IPS DF 6.9 (cell line): Measurements from ENCODE around the gene CAP2.

Experiments
- DNase-seq: peaks from one replicate; pipeline ENCODE4 v3.0.0-alpha.2; 2013; ENCODE audit warnings: low read depth, low spot score
- H3K27ac ChIP-seq: one replicate; pipeline ENCODE4 v1.5.1; 2013; ENCODE audit warnings: low read length, control low read depth
- H3K27me3 ChIP-seq: 2 replicates; pipeline ENCODE4 v1.6.1; 2013; ENCODE audit warnings: mild to moderate bottlenecking, low read length; ENCODE audit not compliant: control insufficient read depth, insufficient read depth
- H3K36me3 ChIP-seq: 2 replicates; pipeline ENCODE4 v1.6.1; 2013; ENCODE audit warnings: low read length; ENCODE audit not compliant: control insufficient read depth, insufficient read depth
- H3K4me1 ChIP-seq: 2 replicates; pipeline ENCODE4 v1.6.1; 2013; ENCODE audit warnings: low read length; ENCODE audit not compliant: control insufficient read depth, insufficient read depth
- H3K4me3 ChIP-seq: 2 replicates; pipeline ENCODE4 v1.5.1; 2013; ENCODE audit warnings: mild to moderate bottlenecking, low read length
- H3K9me3 ChIP-seq: 2 replicates; pipeline ENCODE4 v1.6.1; 2013; ENCODE audit warnings: low read length, inconsistent platforms; ENCODE audit not compliant: control insufficient read depth, insufficient read depth
- WGBS: extraction: QIAGEN DNeasy Blood & Tissue Kit; methylation state at CpG from one replicate; pipeline ENCODE4 v1.1.7; 2013; ENCODE audit warnings: mixed read lengths, missing lambda C conversion rate; ENCODE audit not compliant: insufficient read length, insufficient coverage; 5-methylcytosine and 5-hydroxymethylcytosine counted together

CAP2 gene

DNA sequence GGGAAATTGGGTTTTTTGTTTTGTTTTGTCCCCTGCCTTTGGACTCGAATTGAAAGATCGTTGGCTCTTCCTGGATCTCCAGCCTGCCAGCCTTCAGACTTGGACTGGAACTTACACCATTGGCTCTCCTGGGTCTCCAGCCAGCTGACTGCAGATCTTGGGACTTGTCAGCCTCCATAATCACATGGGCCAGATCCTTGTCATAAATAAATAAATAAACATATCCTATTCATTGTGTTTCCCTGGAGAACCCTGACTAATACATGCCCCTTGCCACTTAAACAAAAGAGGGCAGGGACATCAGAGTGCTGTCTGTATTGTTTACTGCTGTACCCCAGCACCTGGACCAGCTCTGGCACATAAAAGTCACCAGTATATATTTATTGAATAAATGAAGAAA, 101.5 kb downstream of the CAP2 start:
- no peaks in the 10 kb centered on the region for H3K9me3 ChIP-seq
- no peak overlapping the region for H3K27ac ChIP-seq
- no peaks in the 10 kb centered on the region for H3K27me3 ChIP-seq
- H3K36me3 ChIP-seq = no peaks in the 10 kb centered on the region
- WGBS = no CpG with 5 or more reads among the region's 2 CpGs
- no peak overlapping the region for H3K4me3 ChIP-seq
- H3K4me1 ChIP-seq = no peaks in the 10 kb centered on the region; the same call in 1 of the 2 replicates
- DNase-seq = no peak

DNA sequence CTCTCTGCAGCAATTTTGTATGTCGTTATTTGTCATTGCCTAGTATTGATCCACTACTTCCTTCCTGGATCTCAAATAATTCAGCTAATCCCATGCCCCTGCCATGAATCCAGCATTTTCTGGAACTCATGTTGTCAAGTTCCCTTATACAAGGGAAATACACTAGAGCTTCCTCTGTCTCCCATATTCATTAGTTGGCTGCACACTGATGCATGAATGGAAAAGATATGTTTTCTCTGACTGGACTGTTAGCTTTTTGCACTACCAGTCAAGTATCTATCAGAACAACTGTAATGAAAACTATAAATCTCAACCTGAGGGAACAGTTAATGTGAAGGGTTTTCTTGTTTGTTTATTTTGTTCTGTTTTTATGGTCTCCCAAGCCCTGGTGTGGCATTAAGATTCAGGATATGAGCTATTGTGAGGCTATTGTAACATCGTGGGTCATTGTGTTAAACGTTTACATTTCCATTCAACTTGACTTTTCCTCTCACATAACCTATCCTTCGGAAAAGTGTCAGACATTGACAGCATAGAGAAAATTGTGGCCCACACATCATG, 104.2 kb downstream of the CAP2 start:
- no peaks in the 10 kb centered on the region; the same call in 1 of the 2 replicates for H3K4me1 ChIP-seq
- no peaks in the 10 kb centered on the region for H3K27me3 ChIP-seq
- no CpG with 5 or more reads among the region's 4 CpGs for WGBS
- DNase-seq = no peak
- no peaks in the 10 kb centered on the region for H3K9me3 ChIP-seq
- no peaks in the 10 kb centered on the region for H3K36me3 ChIP-seq
- no peak overlapping the region for H3K4me3 ChIP-seq
- H3K27ac ChIP-seq = no peak overlapping the region

DNA sequence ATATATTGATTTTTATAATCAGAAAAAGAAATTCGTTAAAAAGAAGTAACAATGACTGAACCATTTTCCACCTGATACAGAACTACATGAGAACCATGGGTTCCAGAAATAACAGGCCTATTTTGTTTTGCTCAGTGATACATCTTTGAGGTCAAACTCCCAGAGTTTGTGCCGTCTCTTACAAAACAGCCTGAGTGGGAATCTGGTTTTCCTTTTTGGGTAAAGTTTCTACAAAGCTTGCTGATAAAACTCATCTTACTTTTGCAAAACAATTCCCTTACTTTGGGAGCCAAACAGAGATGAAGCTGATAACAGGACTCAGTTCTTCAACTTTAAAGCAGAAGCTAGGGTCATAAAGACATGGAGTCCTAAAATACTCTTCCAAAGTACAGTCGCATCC, 108.0 kb downstream of the CAP2 start:
- Histone ChIP-seq H3K27me3 (no peaks in the 10 kb centered on the region), H3K4me3 (no peak overlapping the region), H3K9me3 (no peaks in the 10 kb centered on the region), H3K27ac (no peak overlapping the region), H3K4me1 (no peaks in the 10 kb centered on the region; the same call in 1 of the 2 replicates), H3K36me3 (no peaks in the 10 kb centered on the region)
- no peak for DNase-seq
- WGBS = no CpG with 5 or more reads among the region's 3 CpGs

DNA sequence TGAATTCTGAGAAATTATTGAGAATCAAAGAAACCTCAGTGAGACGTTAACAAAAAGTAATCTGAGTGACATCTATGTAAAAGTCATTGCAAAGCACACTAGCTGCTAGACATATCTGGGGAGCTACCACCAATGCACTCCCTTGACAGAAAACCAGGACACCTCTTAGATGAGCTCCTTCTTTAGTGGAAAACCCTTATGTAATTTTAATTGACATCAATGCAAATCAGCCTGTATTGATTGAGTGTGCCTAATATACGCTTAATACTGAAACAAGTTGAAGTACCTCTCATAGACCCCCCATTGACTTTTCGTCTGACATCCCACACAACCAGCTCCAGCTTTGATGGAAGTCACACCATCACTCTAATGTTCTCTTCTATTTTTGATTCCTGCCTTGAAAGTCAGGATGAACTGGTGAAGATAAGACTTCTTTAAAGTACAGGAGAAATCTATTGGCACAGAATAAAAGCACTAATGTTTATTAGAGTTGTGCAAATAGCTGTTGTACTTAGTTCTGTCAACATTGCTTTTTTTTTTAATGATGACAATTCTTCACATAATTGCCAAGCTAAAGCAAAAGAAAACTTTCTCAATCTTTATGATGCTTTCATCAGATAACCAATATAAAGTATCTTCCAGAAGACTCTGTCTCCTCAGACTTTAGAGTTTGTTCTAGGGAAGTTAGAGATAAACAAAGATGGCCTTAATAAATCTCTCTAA, 108.7 kb downstream of the CAP2 start:
- Histone ChIP-seq H3K36me3 (no peaks in the 10 kb centered on the region), H3K27ac (no peak overlapping the region), H3K4me3 (no peak overlapping the region), H3K4me1 (no peaks in the 10 kb centered on the region; the same call in 1 of the 2 replicates), H3K27me3 (no peaks in the 10 kb centered on the region), H3K9me3 (no peaks in the 10 kb centered on the region)
- no CpG with 5 or more reads among the region's 3 CpGs for WGBS
- no peak for DNase-seq

DNA sequence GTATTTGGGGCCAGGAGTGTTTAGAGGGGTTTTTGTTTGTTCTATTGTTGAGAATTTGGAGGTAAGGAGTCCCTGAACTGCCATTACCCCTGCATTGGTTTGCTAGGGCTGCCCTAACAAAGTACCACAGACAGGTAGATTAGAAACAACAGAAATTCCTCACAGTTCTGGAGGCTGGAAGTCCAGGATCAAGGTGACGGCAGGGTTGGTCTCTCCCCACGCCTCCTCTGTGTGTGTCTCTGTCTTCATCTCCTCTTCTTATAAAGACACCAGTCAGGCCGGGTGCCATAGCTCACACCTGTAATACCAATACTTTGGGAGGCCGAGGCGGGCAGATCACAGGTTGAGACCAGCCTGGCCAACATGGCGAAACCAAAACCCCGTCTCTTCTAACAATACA, 109.7 kb downstream of the CAP2 start:
- no peaks in the 10 kb centered on the region for H3K4me1 ChIP-seq
- no peaks in the 10 kb centered on the region for H3K9me3 ChIP-seq
- DNase-seq = no peak
- no peaks in the 10 kb centered on the region for H3K36me3 ChIP-seq
- H3K27ac ChIP-seq = no peak overlapping the region
- no peaks in the 10 kb centered on the region for H3K27me3 ChIP-seq
- no peak overlapping the region for H3K4me3 ChIP-seq
- no CpG with 5 or more reads among the region's 7 CpGs for WGBS

DNA sequence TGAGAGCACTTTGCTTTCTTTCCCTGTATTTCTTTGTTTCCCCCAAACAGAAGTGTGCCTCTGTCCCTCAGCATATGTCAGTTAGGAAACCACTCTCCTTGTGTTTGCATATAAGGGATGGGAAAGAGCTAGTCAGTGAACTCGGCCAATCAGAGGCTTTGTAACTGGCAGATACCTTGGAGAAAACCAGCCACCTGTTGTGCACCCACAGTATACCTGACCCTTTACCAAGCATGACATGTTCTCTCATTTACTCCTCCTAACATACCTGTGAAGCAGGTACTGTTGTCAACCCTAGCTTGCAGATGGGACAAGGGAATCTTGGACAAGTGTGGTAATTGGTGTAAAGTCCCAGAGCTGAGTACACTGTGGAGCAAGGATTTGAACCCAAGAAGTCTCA, 110.6 kb downstream of the CAP2 start:
- Histone ChIP-seq H3K4me1 (no peaks in the 10 kb centered on the region), H3K36me3 (no peaks in the 10 kb centered on the region), H3K9me3 (no peaks in the 10 kb centered on the region), H3K27ac (no peak overlapping the region), H3K4me3 (no peak overlapping the region), H3K27me3 (no peaks in the 10 kb centered on the region)
- WGBS = no CpG with 5 or more reads among the region's 1 CpG
- no peak for DNase-seq

DNA sequence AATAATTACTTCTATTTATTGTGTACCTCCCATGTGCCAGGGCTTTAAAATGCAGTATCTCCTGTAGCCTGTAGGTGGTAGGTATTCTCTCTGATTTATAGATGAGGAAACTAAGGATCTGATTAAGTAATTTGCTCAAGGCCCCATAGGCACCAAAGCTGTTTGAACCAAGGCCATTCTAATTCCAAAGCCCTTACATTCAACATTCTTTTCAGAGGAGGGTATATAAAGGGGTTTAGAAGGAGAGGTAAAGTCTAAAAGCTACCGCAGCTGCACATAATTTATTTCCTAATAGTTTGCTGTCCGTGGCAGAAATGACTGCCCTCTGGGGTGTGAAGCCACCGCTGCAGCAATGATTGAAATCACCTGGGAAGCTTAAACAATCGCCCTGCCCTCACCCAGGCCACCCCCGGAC, 111.7 kb downstream of the CAP2 start:
- DNase-seq = no peak

DNA sequence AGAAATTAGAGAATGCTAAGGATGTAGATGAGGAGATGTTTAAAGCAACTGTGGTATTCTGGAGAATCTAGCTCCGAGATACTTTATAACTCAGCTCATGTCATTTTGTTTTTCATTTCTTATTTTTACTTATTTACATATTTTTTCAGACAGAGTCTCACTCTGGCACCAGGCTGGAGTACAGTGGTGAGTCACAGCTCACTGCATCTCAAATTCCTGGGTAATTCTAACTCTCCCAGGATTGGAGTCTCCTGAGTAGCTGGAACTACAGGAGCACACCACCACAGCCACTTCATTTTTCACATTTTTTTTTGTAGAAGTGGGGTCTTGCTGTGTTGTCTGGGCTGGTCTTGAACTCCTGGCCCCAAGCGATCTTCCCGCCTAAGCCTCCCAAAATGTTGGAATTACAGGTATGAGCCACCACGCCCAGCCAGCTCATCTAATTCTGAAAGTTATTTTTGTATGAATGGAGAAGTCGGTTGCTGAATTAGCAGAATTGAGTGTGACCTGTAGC, 112.4 kb downstream of the CAP2 start:
- H3K9me3 ChIP-seq = no peaks in the 10 kb centered on the region
- H3K27me3 ChIP-seq = no peaks in the 10 kb centered on the region
- H3K27ac ChIP-seq = no peak overlapping the region
- H3K4me1 ChIP-seq = no peaks in the 10 kb centered on the region
- no peak for DNase-seq
- no peak overlapping the region for H3K4me3 ChIP-seq
- WGBS = no CpG with 5 or more reads among the region's 5 CpGs
- no peaks in the 10 kb centered on the region for H3K36me3 ChIP-seq

More for the DNA sequence above, 111.7 kb downstream of the CAP2 start:
- Histone ChIP-seq H3K27me3 (no peaks in the 10 kb centered on the region), H3K9me3 (no peaks in the 10 kb centered on the region), H3K27ac (no peak overlapping the region), H3K4me1 (no peaks in the 10 kb centered on the region), H3K4me3 (no peak overlapping the region), H3K36me3 (no peaks in the 10 kb centered on the region)
- WGBS = no CpG with 5 or more reads among the region's 5 CpGs

DNA sequence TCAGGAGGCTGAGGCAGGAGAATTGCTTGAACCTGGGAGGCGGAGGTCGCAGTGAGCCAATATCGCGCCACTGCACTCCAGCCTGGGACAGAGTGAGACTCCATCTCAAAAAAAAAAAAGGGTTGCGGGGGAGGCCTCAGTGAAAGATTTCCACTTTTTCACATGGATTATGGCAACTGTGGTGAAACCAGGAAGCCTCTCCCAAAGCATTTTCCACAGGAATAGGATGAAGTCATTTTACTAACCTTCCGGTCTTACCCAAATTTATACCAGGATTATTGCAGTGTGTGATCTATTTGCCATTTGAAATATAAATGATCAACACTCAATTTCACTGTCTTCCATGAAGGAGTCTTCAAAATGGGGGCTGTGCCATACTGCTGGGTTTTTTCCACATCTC, 113.1 kb downstream of the CAP2 start:
- Histone ChIP-seq H3K4me3 (no peak overlapping the region), H3K27me3 (no peaks in the 10 kb centered on the region), H3K36me3 (no peaks in the 10 kb centered on the region), H3K9me3 (no peaks in the 10 kb centered on the region), H3K4me1 (no peaks in the 10 kb centered on the region), H3K27ac (no peak overlapping the region)
- no CpG with 5 or more reads among the region's 6 CpGs for WGBS
- DNase-seq = no peak

DNA sequence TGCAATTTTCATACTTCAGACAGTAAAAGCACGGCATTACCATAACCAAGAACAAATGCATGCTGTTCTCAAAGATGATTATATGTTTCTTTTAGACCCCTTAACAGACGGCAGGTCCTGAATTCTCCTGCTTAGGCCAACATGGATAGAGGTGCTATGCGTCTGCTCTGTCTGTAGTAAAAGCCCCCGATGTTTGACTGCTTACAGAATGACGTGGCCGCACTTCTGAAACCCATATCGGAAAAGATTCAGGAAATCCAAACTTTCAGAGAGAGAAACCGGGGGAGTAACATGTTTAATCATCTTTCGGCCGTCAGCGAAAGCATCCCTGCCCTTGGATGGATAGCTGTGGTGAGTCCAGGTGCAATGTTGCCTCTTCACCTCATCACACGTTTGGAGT, 113.6 kb downstream of the CAP2 start:
- Histone ChIP-seq H3K27ac (no peak overlapping the region), H3K4me1 (no peaks in the 10 kb centered on the region), H3K27me3 (no peaks in the 10 kb centered on the region), H3K36me3 (no peaks in the 10 kb centered on the region), H3K4me3 (no peak overlapping the region), H3K9me3 (no peaks in the 10 kb centered on the region)
- DNase-seq = no peak
- no CpG with 5 or more reads among the region's 12 CpGs for WGBS

DNA sequence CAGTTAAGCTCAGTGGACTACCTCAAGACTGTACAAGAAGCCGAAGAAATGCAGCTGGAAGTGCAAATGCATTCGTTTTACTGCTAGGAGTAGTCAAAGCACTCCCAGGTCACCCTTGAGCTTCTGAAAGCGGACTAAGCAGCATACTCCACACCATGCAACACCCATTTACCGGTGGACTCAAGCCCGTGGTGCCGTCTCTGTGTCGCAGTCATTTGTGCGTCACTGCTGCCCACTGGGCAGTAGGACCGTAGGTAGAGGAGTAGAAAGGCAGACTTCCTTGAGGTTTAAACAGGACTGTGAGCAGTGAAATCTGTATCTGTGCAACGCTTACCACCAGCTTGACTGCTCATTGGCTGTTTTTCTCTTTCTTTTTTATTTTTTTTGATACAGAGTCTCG, 117.7 kb downstream of the CAP2 start:
- Histone ChIP-seq H3K4me1 (no peaks in the 10 kb centered on the region), H3K9me3 (no peaks in the 10 kb centered on the region), H3K27me3 (no peaks in the 10 kb centered on the region), H3K36me3 (no peaks in the 10 kb centered on the region), H3K4me3 (no peak overlapping the region), H3K27ac (no peak overlapping the region)
- DNase-seq = no peak
- no CpG with 5 or more reads among the region's 11 CpGs for WGBS
